ENCODE measurements around the gene CEMP1. TPM values are rescaled to one million over a fixed set of nuclear protein-coding genes. Genes with fewer than 3 reads are reported as not detected.

The CEMP1 gene
- total RNA-seq, 1 donor from 2014 or later: 1.4 TPM

- ATAC-seq: peak; percentile 95 to 96
- intact Hi-C loops (cut with DNase I): no loop called here
Observed at GRCh38 chr16:2531696-2532493, 687 bp upstream of the CEMP1 start.

GRCh38 chr16:2530629-2531318 lies 434 bp downstream of the CEMP1 start:
- no peak for TF ChIP-seq CTCF (IDR thresholded peaks at IDR 0.05)
- DNase-seq: no peak
- intact Hi-C loops (cut with DNase I): no loop called here

More at GRCh38 chr16:2531696-2532493, 687 bp upstream of the CEMP1 start:
- H3K4me3 ChIP-seq: peak overlapping the region; percentile 69
- H3K27ac ChIP-seq: peak overlapping the region; percentile 98
- H3K9me3 ChIP-seq: no peaks in the 10 kb centered on the region
- H3K36me3 ChIP-seq: peaks cover 34% of the 10 kb centered on the region
- no peak for TF ChIP-seq CTCF (IDR thresholded peaks at IDR 0.05)
- peak; percentile 100 for DNase-seq
- H3K4me1 ChIP-seq: peaks cover 21% of the 10 kb centered on the region
- no peaks in the 10 kb centered on the region for H3K27me3 ChIP-seq (ENCODE audit: low read depth)

GRCh38 chr16:2529961-2530628 lies 1.1 kb downstream of the CEMP1 start:
- ATAC-seq (no peak), DNase-seq (no peak)
- intact Hi-C loops (cut with DNase I): no loop called here
- Histone ChIP-seq H3K4me3 (no peak overlapping the region), H3K9me3 (no peaks in the 10 kb centered on the region), H3K36me3 (peaks cover 48% of the 10 kb centered on the region), H3K27me3 (ENCODE audit: low read depth) (no peaks in the 10 kb centered on the region), H3K27ac (no peak overlapping the region), H3K4me1 (peaks cover 16% of the 10 kb centered on the region)
- no peak for TF ChIP-seq CTCF (IDR thresholded peaks at IDR 0.05)

More at GRCh38 chr16:2530629-2531318, 434 bp downstream of the CEMP1 start:
- ATAC-seq: no peak
- H3K4me1 ChIP-seq: peaks cover 18% of the 10 kb centered on the region
- peaks cover 41% of the 10 kb centered on the region for H3K36me3 ChIP-seq
- H3K4me3 ChIP-seq: peak overlapping the region; percentile 69
- no peaks in the 10 kb centered on the region for H3K27me3 ChIP-seq (ENCODE audit: low read depth)
- H3K27ac ChIP-seq: peak overlapping the region; percentile 98
- no peaks in the 10 kb centered on the region for H3K9me3 ChIP-seq

GRCh38 chr16:2529061-2529931 lies 1.9 kb downstream of the CEMP1 start:
- Histone ChIP-seq H3K4me1 (peaks cover 16% of the 10 kb centered on the region), H3K4me3 (no peak overlapping the region), H3K27ac (no peak overlapping the region), H3K27me3 (ENCODE audit: low read depth) (no peaks in the 10 kb centered on the region), H3K9me3 (no peaks in the 10 kb centered on the region), H3K36me3 (peaks cover 56% of the 10 kb centered on the region)
- ATAC-seq (no peak), DNase-seq (no peak)
- no peak for TF ChIP-seq CTCF (IDR thresholded peaks at IDR 0.05)
- intact Hi-C loops (cut with DNase I): no loop called here
